Measurements from ENCODE around the gene TRPM1. TPM values are rescaled to one million over a fixed set of nuclear protein-coding genes. Genes with fewer than 3 reads are reported as not detected.

The TRPM1 gene
- total RNA-seq, 2 donors from 2014 or later: not detected

DNA sequence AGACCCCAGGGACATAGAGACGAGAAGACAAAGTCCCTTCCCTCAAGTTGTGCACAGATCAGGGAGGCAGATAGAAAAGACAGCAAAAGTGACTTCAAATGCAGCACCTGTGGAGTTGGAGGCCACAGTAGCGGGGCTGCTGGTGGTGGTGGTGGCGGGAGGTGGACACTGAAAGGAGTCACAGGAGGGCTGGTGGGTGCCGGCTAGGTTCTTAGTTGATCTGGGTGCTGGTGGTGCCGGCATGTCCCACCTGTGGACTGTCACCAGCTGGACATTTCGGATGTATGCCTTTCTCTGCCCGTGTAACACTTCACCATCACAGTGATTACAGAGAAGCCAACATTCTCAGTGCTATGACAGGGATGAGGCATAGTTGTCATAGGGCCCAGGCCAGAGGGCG lies 60.9 kb downstream of the TRPM1 start:
- no peak overlapping the region for H3K4me3 ChIP-seq
- H3K27ac ChIP-seq: no peak overlapping the region
- H3K9me3 ChIP-seq: no peaks in the 10 kb centered on the region
- H3K27me3 ChIP-seq: no peaks in the 10 kb centered on the region
- H3K36me3 ChIP-seq: no peaks in the 10 kb centered on the region
- no peaks in the 10 kb centered on the region for H3K4me1 ChIP-seq
- intact Hi-C loops (cut with DNase I): no loop called here
- TF ChIP-seq, protein P1, sequence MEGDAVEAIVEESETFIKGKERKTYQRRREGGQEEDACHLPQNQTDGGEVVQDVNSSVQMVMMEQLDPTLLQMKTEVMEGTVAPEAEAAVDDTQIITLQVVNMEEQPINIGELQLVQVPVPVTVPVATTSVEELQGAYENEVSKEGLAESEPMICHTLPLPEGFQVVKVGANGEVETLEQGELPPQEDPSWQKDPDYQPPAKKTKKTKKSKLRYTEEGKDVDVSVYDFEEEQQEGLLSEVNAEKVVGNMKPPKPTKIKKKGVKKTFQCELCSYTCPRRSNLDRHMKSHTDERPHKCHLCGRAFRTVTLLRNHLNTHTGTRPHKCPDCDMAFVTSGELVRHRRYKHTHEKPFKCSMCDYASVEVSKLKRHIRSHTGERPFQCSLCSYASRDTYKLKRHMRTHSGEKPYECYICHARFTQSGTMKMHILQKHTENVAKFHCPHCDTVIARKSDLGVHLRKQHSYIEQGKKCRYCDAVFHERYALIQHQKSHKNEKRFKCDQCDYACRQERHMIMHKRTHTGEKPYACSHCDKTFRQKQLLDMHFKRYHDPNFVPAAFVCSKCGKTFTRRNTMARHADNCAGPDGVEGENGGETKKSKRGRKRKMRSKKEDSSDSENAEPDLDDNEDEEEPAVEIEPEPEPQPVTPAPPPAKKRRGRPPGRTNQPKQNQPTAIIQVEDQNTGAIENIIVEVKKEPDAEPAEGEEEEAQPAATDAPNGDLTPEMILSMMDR (IDR thresholded peaks at IDR 0.05): no peak
- DNase-seq: no peak
- H3K9ac ChIP-seq (ENCODE audit: low read depth in 2 of 2, low read length in 2 of 2): no peak overlapping the region

DNA sequence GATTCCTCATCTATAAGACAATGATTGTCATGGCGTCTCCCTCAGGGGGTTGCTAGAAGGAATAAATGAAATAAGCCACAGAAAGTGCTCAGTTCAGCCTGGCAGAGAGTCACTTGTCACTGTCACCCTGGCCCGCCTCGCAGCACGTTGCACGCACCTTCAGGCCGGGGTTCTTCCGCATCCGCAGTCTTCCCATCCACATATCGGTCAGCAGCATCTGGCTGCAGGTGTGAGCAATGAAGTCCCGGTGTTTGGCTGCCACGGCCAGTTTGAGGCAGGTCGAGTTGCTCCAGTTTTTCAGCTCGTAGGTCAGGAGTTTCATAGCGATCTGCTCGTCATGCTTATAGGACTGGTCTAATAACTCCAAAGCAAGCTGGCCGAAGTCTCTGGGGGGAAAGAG lies 61.6 kb downstream of the TRPM1 start:
- no peaks in the 10 kb centered on the region for H3K4me1 ChIP-seq
- H3K4me3 ChIP-seq: no peak overlapping the region
- intact Hi-C loops (cut with DNase I): no loop called here
- no peaks in the 10 kb centered on the region for H3K9me3 ChIP-seq
- TF ChIP-seq, protein P1 (IDR thresholded peaks at IDR 0.05): no peak
- no peak overlapping the region for H3K9ac ChIP-seq (ENCODE audit: low read depth in 2 of 2, low read length in 2 of 2)
- no peak overlapping the region for H3K27ac ChIP-seq
- no peak for DNase-seq
- H3K27me3 ChIP-seq: no peaks in the 10 kb centered on the region
- no peaks in the 10 kb centered on the region for H3K36me3 ChIP-seq

DNA sequence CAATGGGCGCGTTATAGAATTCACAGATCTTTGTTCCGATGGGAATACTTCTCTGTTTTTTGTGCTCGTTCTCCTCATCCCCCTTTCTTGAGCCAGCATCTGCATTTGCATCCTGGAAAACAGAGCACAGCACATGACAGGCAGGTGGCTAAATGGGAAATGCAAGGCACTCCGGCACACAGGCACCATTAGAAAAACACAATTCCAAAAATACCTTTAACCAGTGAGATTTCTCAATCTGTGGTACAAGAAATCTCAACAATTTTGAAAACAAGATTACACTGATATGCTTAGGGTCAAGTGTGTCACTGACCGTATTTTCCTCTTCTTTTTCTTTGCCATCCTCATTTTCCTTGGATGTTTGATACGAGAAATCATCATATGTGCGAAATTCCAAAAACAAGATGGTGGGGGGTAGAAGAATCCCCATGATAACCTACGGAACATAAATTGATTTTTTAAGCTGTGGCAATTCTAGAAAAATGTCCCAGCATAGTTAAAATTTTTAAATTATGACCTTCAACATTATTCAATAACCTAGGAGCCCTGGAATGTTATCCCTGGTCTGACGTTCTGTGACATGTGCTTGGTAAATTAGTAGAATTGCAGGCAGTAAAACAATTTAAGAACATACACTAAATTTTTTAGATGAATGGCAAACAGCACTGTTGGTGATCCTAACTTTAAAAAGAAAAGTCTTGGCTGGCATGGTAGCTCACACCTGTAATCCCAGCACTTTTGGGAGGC lies 63.6 kb downstream of the TRPM1 start:
- H3K27ac ChIP-seq: no peak overlapping the region
- no peaks in the 10 kb centered on the region for H3K36me3 ChIP-seq
- H3K27me3 ChIP-seq: no peaks in the 10 kb centered on the region
- no peaks in the 10 kb centered on the region for H3K4me1 ChIP-seq
- no peak overlapping the region for H3K4me3 ChIP-seq
- no peak for DNase-seq
- intact Hi-C loops (cut with DNase I): no loop called here
- H3K9me3 ChIP-seq: no peaks in the 10 kb centered on the region
- TF ChIP-seq, protein P1 (IDR thresholded peaks at IDR 0.05): no peak
- H3K9ac ChIP-seq (ENCODE audit: low read depth in 2 of 2, low read length in 2 of 2): no peak overlapping the region

DNA sequence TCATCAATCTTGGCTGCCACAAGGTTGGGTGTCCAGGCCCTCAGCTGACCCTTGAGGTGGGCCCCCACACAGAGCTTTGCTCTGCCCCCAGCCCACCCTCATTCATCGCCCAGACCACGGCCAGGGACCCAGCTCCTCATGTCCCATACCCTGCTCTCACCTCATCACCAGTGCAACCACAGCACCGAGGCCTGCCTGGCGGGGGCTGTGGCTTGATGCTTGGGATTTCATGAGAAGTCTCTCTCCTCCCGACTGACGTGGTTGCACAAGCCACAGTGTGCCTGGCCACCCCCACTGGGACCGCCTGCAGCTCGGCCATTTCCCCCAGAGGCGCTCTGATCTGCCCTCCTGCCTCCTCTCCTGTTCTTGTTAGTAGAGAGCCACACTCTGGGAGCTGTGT lies 64.7 kb downstream of the TRPM1 start:
- intact Hi-C loops (cut with DNase I): no loop called here
- DNase-seq: no peak
- H3K9me3 ChIP-seq: no peaks in the 10 kb centered on the region

DNA sequence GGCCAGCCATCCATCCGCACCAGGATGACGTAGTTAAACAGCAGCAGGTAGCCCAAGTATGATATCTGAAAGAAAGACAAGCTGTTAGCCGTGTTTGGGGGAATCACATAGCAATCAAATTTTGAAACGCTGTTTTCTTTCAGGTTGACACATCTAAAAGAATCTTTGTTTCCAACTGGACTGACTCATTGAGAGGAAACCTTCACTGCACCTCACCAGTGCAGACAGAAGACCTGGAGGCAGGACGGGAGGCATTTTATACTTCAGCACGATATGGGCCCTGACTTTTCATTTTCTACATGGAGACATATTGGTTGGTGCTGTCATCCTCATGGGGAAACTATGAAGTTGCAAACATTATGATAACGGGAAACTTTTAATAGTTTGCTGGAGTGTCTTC lies 65.9 kb downstream of the TRPM1 start:
- H3K27ac ChIP-seq: no peak overlapping the region
- H3K9ac ChIP-seq (ENCODE audit: low read depth in 2 of 2, low read length in 2 of 2): no peak overlapping the region
- no peaks in the 10 kb centered on the region for H3K4me1 ChIP-seq
- no peaks in the 10 kb centered on the region for H3K36me3 ChIP-seq
- no peaks in the 10 kb centered on the region for H3K9me3 ChIP-seq
- H3K4me3 ChIP-seq: no peak overlapping the region
- H3K27me3 ChIP-seq: no peaks in the 10 kb centered on the region
- TF ChIP-seq, protein P1 (IDR thresholded peaks at IDR 0.05): no peak
- intact Hi-C loops (cut with DNase I): no loop called here
- no peak for DNase-seq

More for the DNA sequence above, 64.7 kb downstream of the TRPM1 start:
- Histone ChIP-seq H3K9ac (ENCODE audit: low read depth in 2 of 2, low read length in 2 of 2) (no peak overlapping the region), H3K27ac (no peak overlapping the region), H3K36me3 (no peaks in the 10 kb centered on the region), H3K4me1 (no peaks in the 10 kb centered on the region), H3K27me3 (no peaks in the 10 kb centered on the region), H3K4me3 (no peak overlapping the region)
- TF ChIP-seq, protein P1 (IDR thresholded peaks at IDR 0.05): no peak
